ENCODE results near the gene PNPLA2. TPM values are rescaled to one million over a fixed set of nuclear protein-coding genes. Genes with fewer than 3 reads are reported as not detected.

PNPLA2 gene
- total RNA-seq, 1 donor from 2014 or later = 40.5 TPM

DNA sequence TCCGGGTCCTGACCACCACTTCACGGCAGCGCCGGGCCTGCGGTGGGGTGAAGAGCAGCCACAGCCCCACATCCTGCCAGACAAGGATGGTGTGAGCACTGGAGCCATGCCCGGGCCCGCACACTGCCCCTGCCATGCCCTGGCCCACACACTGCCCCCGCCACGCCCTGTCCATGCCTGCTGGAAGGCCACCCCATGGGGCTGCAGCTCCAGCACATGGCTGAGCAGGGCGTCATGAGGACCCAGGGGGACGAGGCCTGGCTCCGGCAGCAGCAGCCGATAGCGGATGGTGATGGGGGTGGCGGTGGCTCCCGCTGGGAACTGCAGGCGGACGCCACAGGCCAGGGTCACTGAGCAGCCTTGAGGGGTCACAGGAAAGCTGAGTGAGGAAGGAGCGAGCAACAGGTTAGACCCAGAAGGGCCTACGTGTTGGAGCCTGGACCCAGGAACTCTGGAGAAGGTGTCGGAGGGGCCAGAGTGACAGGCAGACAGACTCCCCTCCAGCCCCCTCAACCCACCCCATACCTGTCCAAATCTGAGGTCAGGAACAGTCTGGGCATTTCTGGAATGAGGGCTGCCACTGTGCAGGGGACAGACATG lies 16.6 kb upstream of the PNPLA2 start:
- Mint-ChIP-seq H3K4me3 (ENCODE audit: unreplicated experiment) (no peak overlapping the region), H3K4me1 (ENCODE audit: unreplicated experiment) (no peaks in the 10 kb centered on the region), H3K27me3 (ENCODE audit: unreplicated experiment) (peaks cover 9% of the 10 kb centered on the region), H3K36me3 (ENCODE audit: low read depth, unreplicated experiment) (no peaks in the 10 kb centered on the region), H3K27ac (ENCODE audit: unreplicated experiment) (no peak overlapping the region), H3K9me3 (ENCODE audit: unreplicated experiment) (no peaks in the 10 kb centered on the region)
- no peak for DNase-seq (ENCODE audit: low spot score)
- TF ChIP-seq, protein P1, sequence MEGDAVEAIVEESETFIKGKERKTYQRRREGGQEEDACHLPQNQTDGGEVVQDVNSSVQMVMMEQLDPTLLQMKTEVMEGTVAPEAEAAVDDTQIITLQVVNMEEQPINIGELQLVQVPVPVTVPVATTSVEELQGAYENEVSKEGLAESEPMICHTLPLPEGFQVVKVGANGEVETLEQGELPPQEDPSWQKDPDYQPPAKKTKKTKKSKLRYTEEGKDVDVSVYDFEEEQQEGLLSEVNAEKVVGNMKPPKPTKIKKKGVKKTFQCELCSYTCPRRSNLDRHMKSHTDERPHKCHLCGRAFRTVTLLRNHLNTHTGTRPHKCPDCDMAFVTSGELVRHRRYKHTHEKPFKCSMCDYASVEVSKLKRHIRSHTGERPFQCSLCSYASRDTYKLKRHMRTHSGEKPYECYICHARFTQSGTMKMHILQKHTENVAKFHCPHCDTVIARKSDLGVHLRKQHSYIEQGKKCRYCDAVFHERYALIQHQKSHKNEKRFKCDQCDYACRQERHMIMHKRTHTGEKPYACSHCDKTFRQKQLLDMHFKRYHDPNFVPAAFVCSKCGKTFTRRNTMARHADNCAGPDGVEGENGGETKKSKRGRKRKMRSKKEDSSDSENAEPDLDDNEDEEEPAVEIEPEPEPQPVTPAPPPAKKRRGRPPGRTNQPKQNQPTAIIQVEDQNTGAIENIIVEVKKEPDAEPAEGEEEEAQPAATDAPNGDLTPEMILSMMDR (IDR thresholded peaks at IDR 0.05; ENCODE audit: unreplicated experiment) = no peak

GRCh38 chr11:802693-803466 lies 15.8 kb upstream of the PNPLA2 start:
- no peak overlapping the region for H3K27ac Mint-ChIP-seq (ENCODE audit: unreplicated experiment)
- H3K27me3 Mint-ChIP-seq (ENCODE audit: unreplicated experiment) = peaks cover 9% of the 10 kb centered on the region
- H3K9me3 Mint-ChIP-seq (ENCODE audit: unreplicated experiment) = no peaks in the 10 kb centered on the region
- no peak overlapping the region for H3K4me3 Mint-ChIP-seq (ENCODE audit: unreplicated experiment)
- H3K36me3 Mint-ChIP-seq (ENCODE audit: low read depth, unreplicated experiment) = no peaks in the 10 kb centered on the region
- peaks cover 2% of the 10 kb centered on the region for H3K4me1 Mint-ChIP-seq (ENCODE audit: unreplicated experiment)
- DNase-seq (ENCODE audit: low spot score) = no peak
- TF ChIP-seq, protein P1 (IDR thresholded peaks at IDR 0.05; ENCODE audit: unreplicated experiment) = no peak

DNA sequence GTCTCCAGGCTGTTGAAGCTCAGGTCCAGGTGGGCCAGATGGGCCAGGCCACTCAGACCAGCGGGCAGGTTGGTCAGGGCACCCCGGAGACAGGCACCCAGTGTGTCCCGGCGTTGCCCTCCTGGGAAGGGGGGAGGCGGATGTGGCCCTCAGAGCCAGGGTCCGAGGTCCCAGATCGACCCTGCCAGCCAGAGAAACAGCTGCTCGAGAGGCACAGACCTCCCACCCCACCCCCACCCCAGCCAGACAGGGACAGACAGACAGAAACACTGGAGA lies 15.3 kb upstream of the PNPLA2 start:
- Mint-ChIP-seq H3K4me1 (ENCODE audit: unreplicated experiment) (peaks cover 3% of the 10 kb centered on the region), H3K4me3 (ENCODE audit: unreplicated experiment) (no peak overlapping the region), H3K27me3 (ENCODE audit: unreplicated experiment) (peaks cover 9% of the 10 kb centered on the region), H3K27ac (ENCODE audit: unreplicated experiment) (no peak overlapping the region), H3K9me3 (ENCODE audit: unreplicated experiment) (no peaks in the 10 kb centered on the region), H3K36me3 (ENCODE audit: low read depth, unreplicated experiment) (no peaks in the 10 kb centered on the region)
- TF ChIP-seq, protein P1 (IDR thresholded peaks at IDR 0.05; ENCODE audit: unreplicated experiment) = no peak
- DNase-seq (ENCODE audit: low spot score) = no peak

DNA sequence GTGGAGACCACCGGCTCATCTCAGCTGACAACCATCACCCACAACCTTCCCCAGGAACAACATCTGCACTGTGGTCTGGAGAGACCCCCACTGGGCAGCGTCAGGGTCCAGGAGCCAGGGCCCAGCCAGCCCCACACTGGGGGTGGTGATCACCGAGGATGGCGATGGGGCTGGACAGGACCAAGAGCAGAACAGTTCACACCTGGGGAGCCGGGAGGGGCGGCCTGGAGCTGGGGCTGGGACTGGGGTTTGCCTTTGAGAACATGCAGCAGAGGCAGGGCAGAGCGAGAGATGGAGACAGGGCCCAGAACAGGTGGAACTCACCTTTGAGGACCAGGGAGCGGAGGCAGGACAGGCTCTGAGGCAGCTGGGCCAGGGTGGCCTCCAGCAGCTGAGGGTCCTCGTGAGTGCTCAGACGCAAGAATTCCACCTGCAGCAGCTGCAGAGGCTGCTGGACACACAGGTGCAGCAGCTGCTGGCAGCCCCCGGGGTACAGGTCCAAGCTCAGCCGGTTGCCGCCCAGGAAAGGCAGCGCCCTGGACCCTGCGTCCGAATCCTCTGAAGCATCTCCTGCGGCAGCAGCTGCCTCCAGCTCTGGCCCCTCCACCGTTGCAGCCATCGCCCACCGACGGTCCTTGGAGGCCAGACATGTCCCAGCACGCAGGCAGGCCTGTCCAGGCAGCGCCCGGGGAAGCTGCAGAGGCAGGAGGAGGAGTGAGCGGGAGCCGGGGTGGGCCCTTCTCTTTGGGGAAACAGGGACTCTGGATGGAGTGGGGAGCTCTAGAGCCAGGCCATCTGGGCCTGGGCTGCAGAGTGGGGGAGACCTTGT lies 14.7 kb upstream of the PNPLA2 start:
- H3K27me3 Mint-ChIP-seq (ENCODE audit: unreplicated experiment) = peaks cover 9% of the 10 kb centered on the region
- H3K9me3 Mint-ChIP-seq (ENCODE audit: unreplicated experiment) = no peaks in the 10 kb centered on the region
- no peak overlapping the region for H3K27ac Mint-ChIP-seq (ENCODE audit: unreplicated experiment)
- H3K4me1 Mint-ChIP-seq (ENCODE audit: unreplicated experiment) = peaks cover 3% of the 10 kb centered on the region
- H3K4me3 Mint-ChIP-seq (ENCODE audit: unreplicated experiment) = peak overlapping the region; percentile 67
- TF ChIP-seq, protein P1 (IDR thresholded peaks at IDR 0.05; ENCODE audit: unreplicated experiment) = no peak
- DNase-seq (ENCODE audit: low spot score) = no peak
- no peaks in the 10 kb centered on the region for H3K36me3 Mint-ChIP-seq (ENCODE audit: low read depth, unreplicated experiment)

- TF ChIP-seq, protein P1 (IDR thresholded peaks at IDR 0.05; ENCODE audit: unreplicated experiment) = no peak
- DNase-seq (ENCODE audit: low spot score) = no peak
- Mint-ChIP-seq H3K27ac (ENCODE audit: unreplicated experiment) (no peak overlapping the region), H3K27me3 (ENCODE audit: unreplicated experiment) (peaks cover 9% of the 10 kb centered on the region), H3K36me3 (ENCODE audit: low read depth, unreplicated experiment) (no peaks in the 10 kb centered on the region), H3K4me1 (ENCODE audit: unreplicated experiment) (peaks cover 3% of the 10 kb centered on the region), H3K9me3 (ENCODE audit: unreplicated experiment) (no peaks in the 10 kb centered on the region), H3K4me3 (ENCODE audit: unreplicated experiment) (peak overlapping the region; percentile 67)
Measured at GRCh38 chr11:804599-804964, 14.1 kb upstream of the PNPLA2 start.
